WTC11 (cell line): ENCODE data around the gene RNF149. TPM values are rescaled to one million over a fixed set of nuclear protein-coding genes. Genes with fewer than 3 reads are reported as not detected.
"Not testable (repeated sequence)": the region's sequence is repeated elsewhere in the genome, so short reads cannot be mapped to it uniquely, and the experiment has no call there.

Source experiments
- ATAC-seq: fragments of 200-7000 bp; cut with Tn5 transposase; 2 replicates; pipeline ENCODE4 v1.10.0; 2021; ENCODE audit warnings: mild to moderate bottlenecking, moderate library complexity
- CTCF ChIA-PET: fragments of 300-600 bp; sonication (Branson Sonifier 250); formaldehyde crosslinking; loops from one replicate; lab custom pipeline; 2021; ENCODE audit warnings: antibody characterized with exemption; lab: Charles Lee
- POLR2A ChIA-PET: fragments of 350-600 bp; sonication (Branson Sonifier 250); formaldehyde crosslinking; loops from one replicate; lab custom pipeline; 2021; ENCODE audit warnings: antibody characterized with exemption; lab: Charles Lee
- DNase-seq: peaks from one replicate; pipeline ENCODE4 v3.0.0; 2021; ENCODE audit warnings: low spot score
- H3K27ac Mint-ChIP-seq: 2 replicates; pipeline ENCODE4 v1.8.0; 2021; ENCODE audit warnings: mixed read lengths
- H3K27me3 Mint-ChIP-seq: 2 replicates; pipeline ENCODE4 v1.8.0; 2021; ENCODE audit warnings: low read depth, mild to moderate bottlenecking, moderate library complexity, mixed read lengths
- H3K36me3 Mint-ChIP-seq: 2 replicates; pipeline ENCODE4 v1.8.0; 2021; ENCODE audit warnings: mixed read lengths
- H3K4me1 Mint-ChIP-seq: 2 replicates; pipeline ENCODE4 v1.8.0; 2022; ENCODE audit warnings: mixed read lengths
- H3K4me3 Mint-ChIP-seq: 2 replicates; pipeline ENCODE4 v1.8.0; 2021; ENCODE audit warnings: mild to moderate bottlenecking, moderate library complexity, mixed read lengths
- H3K9me3 Mint-ChIP-seq: 2 replicates; pipeline ENCODE4 v1.8.0; 2021; ENCODE audit warnings: mixed read lengths
- ATF1 ChIP-seq: sonication (generic); formaldehyde crosslinking; IDR thresholded peaks from 2 replicates; pipeline ENCODE4 v1.8.1; 2023; ENCODE audit warnings: mild to moderate bottlenecking, moderate library complexity, missing genetic modification reagents
- ATF3 ChIP-seq: sonication (generic); formaldehyde crosslinking; conservative IDR thresholded peaks from 2 replicates; pipeline ENCODE4 v1.8.1; 2022; ENCODE audit warnings: mild to moderate bottlenecking, missing genetic modification reagents
- FOXP1 ChIP-seq: sonication (generic); formaldehyde crosslinking; IDR thresholded peaks from 2 replicates; pipeline ENCODE4 v1.8.0; 2022; ENCODE audit warnings: missing genetic modification reagents, mild to moderate bottlenecking, moderate library complexity, borderline replicate concordance
- FOXP4 ChIP-seq: sonication (generic); formaldehyde crosslinking; IDR thresholded peaks from 2 replicates; pipeline ENCODE4 v1.8.0; 2022; ENCODE audit warnings: mild to moderate bottlenecking, missing genetic modification reagents
- GTF2I ChIP-seq: fragments of 250-450 bp; sonication (Bioruptor Pico); conservative IDR thresholded peaks from 2 replicates; pipeline ENCODE4 v1.4.0; 2021; ENCODE audit warnings: mild to moderate bottlenecking
- MLX ChIP-seq: sonication (generic); formaldehyde crosslinking; IDR thresholded peaks from 2 replicates; pipeline ENCODE4 v1.8.1; 2023; ENCODE audit warnings: mild to moderate bottlenecking, missing genetic modification reagents, moderate library complexity
- NFATC4 ChIP-seq: fragments of 250-450 bp; sonication (Bioruptor Pico); IDR thresholded peaks from 2 replicates; pipeline ENCODE4 v1.9.0; 2021; ENCODE audit warnings: mild to moderate bottlenecking
- PRDM15 ChIP-seq: sonication (generic); formaldehyde crosslinking; IDR thresholded peaks from 2 replicates; pipeline ENCODE4 v1.8.0; 2022; ENCODE audit warnings: missing genetic modification reagents
- SOX15 ChIP-seq: fragments of 250-450 bp; sonication (Bioruptor Pico); IDR thresholded peaks from 2 replicates; pipeline ENCODE4 v1.9.0; 2021; ENCODE audit warnings: mild to moderate bottlenecking
- SP1 ChIP-seq: sonication (generic); formaldehyde crosslinking; conservative IDR thresholded peaks from 2 replicates; pipeline ENCODE4 v1.8.1; 2022; ENCODE audit warnings: missing genetic modification reagents
- TEAD4 ChIP-seq: sonication (generic); formaldehyde crosslinking; IDR thresholded peaks from 2 replicates; pipeline ENCODE4 v1.8.0; 2022; ENCODE audit warnings: mild to moderate bottlenecking, missing genetic modification reagents
- USF1 ChIP-seq: sonication (generic); formaldehyde crosslinking; IDR thresholded peaks from 2 replicates; pipeline ENCODE4 v1.8.0; 2022; ENCODE audit warnings: mild to moderate bottlenecking, missing genetic modification reagents
- ZNF121 ChIP-seq: sonication (generic); formaldehyde crosslinking; IDR thresholded peaks from 2 replicates; pipeline ENCODE4 v1.8.0; 2023; ENCODE audit warnings: missing genetic modification reagents
- ZNF425 ChIP-seq: fragments of 250-450 bp; sonication (Bioruptor Pico); conservative IDR thresholded peaks from 2 replicates; pipeline ENCODE4 v1.9.0; 2021; ENCODE audit warnings: mild to moderate bottlenecking
- ZNF512 ChIP-seq: sonication (generic); formaldehyde crosslinking; IDR thresholded peaks from 2 replicates; pipeline ENCODE4 v1.8.1; 2022; ENCODE audit warnings: missing genetic modification reagents, borderline replicate concordance
- ZNF671 ChIP-seq: fragments of 250-450 bp; sonication (Bioruptor Pico); IDR thresholded peaks from 2 replicates; pipeline ENCODE4 v1.8.0; 2021; ENCODE audit warnings: mild to moderate bottlenecking
- total RNA-seq: library from RNA; stranded (reverse); gene quantifications from 3 replicates; pipeline ENCODE4 v1.2.3, GENCODE V29; 2021

The RNF149 gene
- total RNA-seq, 1 experiment from 2014 or later = 25.6 TPM

- no peak for TF ChIP-seq PRDM15 (CRISPR knock-in tag)
- TF ChIP-seq ZNF512 (CRISPR knock-in tag) = no peak
- TF ChIP-seq FOXP1 (CRISPR knock-in tag) = no peak
- TF ChIP-seq NFATC4 (CRISPR knock-in tag) = no peak
- no peak for TF ChIP-seq MLX (CRISPR knock-in tag)
- TF ChIP-seq ZNF121 (CRISPR knock-in tag) = no peak
- no peak for TF ChIP-seq SP1
Observed at GRCh38 chr2:101354420-101355311, 46.2 kb upstream of the RNF149 start (continued).

- CTCF ChIA-PET = interaction anchor here (0.8 to 1.5 kb wide), 3 partner anchors 10 to 34 kb away, joined by 3 to 4 read pairs (median 3); partner anchors contain the start of gene CREG2
- peaks cover 14% of the 10 kb centered on the region for H3K4me1 Mint-ChIP-seq
- H3K36me3 Mint-ChIP-seq, DNase-seq, ATAC-seq, POLR2A ChIA-PET, H3K27ac Mint-ChIP-seq, H3K27me3 Mint-ChIP-seq, H3K4me3 Mint-ChIP-seq, H3K9me3 Mint-ChIP-seq: not testable (repeated sequence)
Observed at GRCh38 chr2:101352631-101353030, 44.1 kb upstream of the RNF149 start.

- Mint-ChIP-seq H3K27me3 (no peaks in the 10 kb centered on the region; the same call in 1 of the 2 replicates), H3K36me3 (no peaks in the 10 kb centered on the region), H3K9me3 (no peaks in the 10 kb centered on the region), H3K4me1 (peaks cover 13% of the 10 kb centered on the region), H3K27ac (no peak overlapping the region), H3K4me3 (no peak overlapping the region)
- POLR2A ChIA-PET = no interaction called here
- CTCF ChIA-PET = interaction anchor here (1.4 to 2.8 kb wide), 5 partner anchors 9 to 49 kb away, joined by 4 to 16 read pairs (median 11); partner anchors contain the start of gene CREG2
- no peak for ATAC-seq
- DNase-seq = no peak
- no peak for TF ChIP-seq USF1
- TF ChIP-seq SOX15 (CRISPR knock-in tag) = no peak
- TF ChIP-seq ZNF671 (CRISPR knock-in tag) = no peak
- TF ChIP-seq FOXP4 = no peak
- TF ChIP-seq ZNF425 = no peak
- no peak for TF ChIP-seq ZNF512 (CRISPR knock-in tag)
- TF ChIP-seq ATF1 (CRISPR knock-in tag) = no peak
- TF ChIP-seq GTF2I (CRISPR knock-in tag) = no peak
- TF ChIP-seq ATF3 (CRISPR knock-in tag) = no peak
- no peak for TF ChIP-seq TEAD4 (CRISPR knock-in tag)
Observed at GRCh38 chr2:101351207-101351606, 42.7 kb upstream of the RNF149 start.
